ENCODE data around the gene ZNF580.

GRCh38 chr19:55625004-55625326 lies 15.8 kb upstream of the ZNF580 start:
- TF ChIP-seq ZNF707 (tag by site-specific recombination; IDR thresholded peaks at IDR 0.05): no peak
- no peak for TF ChIP-seq SP2 (tag by site-specific recombination; IDR thresholded peaks at IDR 0.05)
- no peak for TF ChIP-seq ZNF423 (tag by site-specific recombination; IDR thresholded peaks at IDR 0.05)
- no peak for TF ChIP-seq ZNF394 (tag by site-specific recombination; IDR thresholded peaks at IDR 0.05; ENCODE audit: borderline replicate concordance)
- TF ChIP-seq CTCF (tag by site-specific recombination; IDR thresholded peaks at IDR 0.05): no peak
- TF ChIP-seq PATZ1 (tag by site-specific recombination; IDR thresholded peaks at IDR 0.05): no peak
- TF ChIP-seq SETDB1 (IDR thresholded peaks at IDR 0.05; ENCODE audit: insufficient read length, low read length): no peak

Measured in HEK293 (cell line).